HepG2 (cell line): ENCODE results near the gene IL17RA. TPM values are rescaled to one million over a fixed set of nuclear protein-coding genes. Genes with fewer than 3 reads are reported as not detected.

Experiments
- ATAC-seq: fragments of 200-7000 bp; cut with Tn5 transposase; 3 replicates; pipeline ENCODE4 v1.9.1; 2020; ENCODE audit warnings: mild to moderate bottlenecking, moderate library complexity
- BruUV-seq: library from RNA; stranded (reverse); fragments of 400-500 nt; replicated peaks from 2 replicates; lab custom pipeline; 2021; lab: Mats Ljungman, UMichigan
- CTCF ChIA-PET: fragments of 300-600 bp; formaldehyde crosslinking; extraction: SDS; loops from one replicate; lab custom pipeline; 2021; ENCODE audit warnings: low total read pairs, inconsistent platforms, low intra/inter-chr PET ratio; lab: Yijun Ruan, JAX
- POLR2A ChIA-PET: fragments of 350-600 bp; sonication (Branson Sonifier 250); formaldehyde crosslinking; loops from one replicate; lab custom pipeline; 2020; ENCODE audit warnings: antibody characterized with exemption, inconsistent platforms; lab: Yijun Ruan, JAX
- DNase-seq: peaks from one replicate; pipeline ENCODE4 v3.0.0-alpha.2; 2015; ENCODE audit warnings: low spot score
- FAIRE-seq: peaks from 3 replicates; lab custom pipeline; 2011; peaks lifted over from hg19 to GRCh38; lab: Jason Lieb, UNC
- H2AFZ ChIP-seq: one replicate; pipeline ENCODE4 v1.6.1; 2011; ENCODE audit warnings: low read length, inconsistent platforms
- H3K27ac ChIP-seq: fragments of 300-600 bp; 3 replicates; pipeline ENCODE4 v1.8.0; 2011; ENCODE audit warnings: mixed run types, mild to moderate bottlenecking, mixed read lengths, low read length, inconsistent platforms; ENCODE audit not compliant: insufficient read depth; ENCODE audit errors: extremely low read length
- H3K27me3 ChIP-seq, 2 experiments: fragments of 200-600 bp in 1 of 2; 2 replicates in 1 of 2; 3 replicates in 1 of 2; pipeline versions ENCODE4 v1.6.0 to v1.8.0; 2011; ENCODE audit warnings: low read length in 2 of 2, mild to moderate bottlenecking in 2 of 2, moderate library complexity in 2 of 2, inconsistent platforms in 1 of 2; ENCODE audit not compliant: insufficient read depth in 2 of 2, control insufficient read depth in 1 of 2
- H3K36me3 ChIP-seq, 2 experiments: fragments of 200-600 bp in 1 of 2; replicated peaks in 1 of 2; 2 replicates in 1 of 2; 3 replicates in 1 of 2; pipeline versions ENCODE4 v1.5.1 to v1.8.0; 2011; ENCODE audit warnings: low read length in 2 of 2, inconsistent platforms in 1 of 2; ENCODE audit not compliant: insufficient read depth in 2 of 2, control insufficient read depth in 1 of 2
- H3K4me1 ChIP-seq: 2 replicates; pipeline ENCODE4 v1.5.1; 2012; ENCODE audit warnings: low read length, inconsistent platforms; ENCODE audit not compliant: insufficient read depth
- H3K4me2 ChIP-seq: 2 replicates; pipeline ENCODE4 v1.6.0; 2011; ENCODE audit warnings: low read depth, low read length, inconsistent platforms
- H3K4me3 ChIP-seq, 3 experiments: fragments of 200-600 bp in 1 of 3; sonication (generic), shearing (Covaris generic) in 1 of 3; replicated peaks in 1 of 3; 2 replicates each; pipeline ENCODE4 v1.5.1; 2011 to 2016; ENCODE audit warnings: low read length in 3 of 3, inconsistent platforms in 2 of 3, low read depth in 2 of 3, mild to moderate bottlenecking in 2 of 3, control low read depth in 1 of 3, mixed read lengths in 1 of 3; ENCODE audit not compliant: insufficient read depth in 1 of 3
- H3K79me2 ChIP-seq: one replicate; pipeline ENCODE4 v1.6.1; 2011; ENCODE audit warnings: low read length, inconsistent platforms; ENCODE audit not compliant: insufficient read depth
- H3K9ac ChIP-seq: 2 replicates; pipeline ENCODE4 v1.6.0; 2011; ENCODE audit warnings: mild to moderate bottlenecking, low read depth, low read length, inconsistent platforms; ENCODE audit not compliant: insufficient read depth
- H3K9me3 ChIP-seq: 2 replicates; pipeline ENCODE4 v1.5.1; 2012; ENCODE audit warnings: mild to moderate bottlenecking, low read length
- H4K20me1 ChIP-seq: 2 replicates; pipeline ENCODE4 v1.6.0; 2011; ENCODE audit warnings: inconsistent platforms, mild to moderate bottlenecking, low read length, moderate library complexity; ENCODE audit not compliant: insufficient read depth
- ARNTL ChIP-seq: sonication (generic); formaldehyde crosslinking; IDR thresholded peaks from 2 replicates; pipeline ENCODE4 v1.4.0; 2020; ENCODE audit warnings: mild to moderate bottlenecking, missing genetic modification reagents
- RFX5 ChIP-seq: IDR thresholded peaks from 2 replicates; pipeline ENCODE4 v1.6.1; 2011; ENCODE audit warnings: low read depth, low read length, improper control_type of control experiment
- ZNF766 ChIP-seq: sonication (generic); formaldehyde crosslinking; IDR thresholded peaks from 2 replicates; pipeline ENCODE4 v1.5.0; 2020; ENCODE audit warnings: missing genetic modification reagents, borderline replicate concordance
- WGBS: methylation state at CpG from one replicate; pipeline ENCODE4 v1.1.6; 2017; ENCODE audit warnings: low lambda C conversion rate; 5-methylcytosine and 5-hydroxymethylcytosine counted together
- in situ Hi-C: cut with HindIII; loops from 2 replicates; pipeline ENCODE4 v1.10.0; 2017; ENCODE audit warnings: low pct_unique_long_range_greater_than_20kb; ENCODE audit not compliant: extremely low pct_ligation_motif_present
- intact Hi-C: fragments of 100-400 bp; cut with micrococcal nuclease; formaldehyde crosslinking; loops from one replicate; pipeline ENCODE4 v1.10.0; 2022; ENCODE audit not compliant: unreplicated experiment
- polyA plus RNA-seq, 8 experiments: library from polyadenylated mRNA; depleted of rRNA in 3 of 8; stranded (reverse) in 7 of 8; unstranded in 1 of 8; fragments of >200 nt; fragmentation: Illumina TruSeq in 4 of 8; extraction: Trizol in 4 of 8; gene quantifications; 2 replicates each; pipeline versions ENCODE4 v1.2.1 to v1.2.3, GENCODE V29; 2011 to 2016; ENCODE audit warnings: low read depth in 4 of 8, missing spikeins in 1 of 8, mixed read lengths in 1 of 8; ENCODE audit not compliant: insufficient read depth in 1 of 8
- total RNA-seq, 5 experiments: library from RNA; depleted of rRNA; stranded (reverse); fragments of >200 nt; fragmentation: Illumina TruSeq; extraction: Trizol; gene quantifications; 2 replicates each; pipeline ENCODE4 v1.2.3, GENCODE V29; 2016; ENCODE audit warnings: low read depth in 1 of 5
- TF ChIP-seq, protein P1 (sequence below): sonication (generic); formaldehyde crosslinking; conservative IDR thresholded peaks from 2 replicates; pipeline ENCODE4 v1.8.0; 2022; ENCODE audit warnings: missing genetic modification reagents
- TF ChIP-seq, protein P2 (sequence below): sonication (generic); formaldehyde crosslinking; IDR thresholded peaks from 2 replicates; pipeline ENCODE4 v1.5.0; 2020; ENCODE audit warnings: mild to moderate bottlenecking, missing genetic modification reagents, moderate library complexity

IL17RA gene
- total and polyA plus RNA-seq, 2 of the 13 experiments (the other 11 are each of a cell fraction or from before 2014, with no cell fraction given): 2.5 to 8.2 TPM

DNA sequence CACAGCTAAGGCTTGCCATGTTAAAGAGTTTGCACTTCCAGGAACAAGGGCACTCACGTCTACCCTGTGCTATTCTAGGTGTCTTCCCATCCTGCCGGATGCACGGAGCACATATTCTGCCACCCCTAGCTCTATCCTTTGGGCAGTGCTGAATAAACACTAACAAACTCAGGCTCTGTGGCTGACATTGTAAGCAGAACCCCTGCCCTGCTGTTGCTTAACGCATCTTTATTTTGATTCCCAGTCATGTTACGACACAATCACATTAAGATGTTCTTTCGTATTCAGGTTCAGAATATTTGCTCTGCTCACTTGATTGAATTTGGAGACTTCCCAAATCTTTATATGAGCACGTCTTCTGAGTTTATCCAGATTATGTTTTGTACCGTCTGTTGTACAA lies 77.9 kb downstream of the IL17RA start (continued):
- TF ChIP-seq, protein P1, sequence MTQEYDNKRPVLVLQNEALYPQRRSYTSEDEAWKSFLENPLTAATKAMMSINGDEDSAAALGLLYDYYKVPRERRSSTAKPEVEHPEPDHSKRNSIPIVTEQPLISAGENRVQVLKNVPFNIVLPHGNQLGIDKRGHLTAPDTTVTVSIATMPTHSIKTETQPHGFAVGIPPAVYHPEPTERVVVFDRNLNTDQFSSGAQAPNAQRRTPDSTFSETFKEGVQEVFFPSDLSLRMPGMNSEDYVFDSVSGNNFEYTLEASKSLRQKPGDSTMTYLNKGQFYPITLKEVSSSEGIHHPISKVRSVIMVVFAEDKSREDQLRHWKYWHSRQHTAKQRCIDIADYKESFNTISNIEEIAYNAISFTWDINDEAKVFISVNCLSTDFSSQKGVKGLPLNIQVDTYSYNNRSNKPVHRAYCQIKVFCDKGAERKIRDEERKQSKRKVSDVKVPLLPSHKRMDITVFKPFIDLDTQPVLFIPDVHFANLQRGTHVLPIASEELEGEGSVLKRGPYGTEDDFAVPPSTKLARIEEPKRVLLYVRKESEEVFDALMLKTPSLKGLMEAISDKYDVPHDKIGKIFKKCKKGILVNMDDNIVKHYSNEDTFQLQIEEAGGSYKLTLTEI (CRISPR knock-in tag): no peak
- TF ChIP-seq RFX5: no peak

DNA sequence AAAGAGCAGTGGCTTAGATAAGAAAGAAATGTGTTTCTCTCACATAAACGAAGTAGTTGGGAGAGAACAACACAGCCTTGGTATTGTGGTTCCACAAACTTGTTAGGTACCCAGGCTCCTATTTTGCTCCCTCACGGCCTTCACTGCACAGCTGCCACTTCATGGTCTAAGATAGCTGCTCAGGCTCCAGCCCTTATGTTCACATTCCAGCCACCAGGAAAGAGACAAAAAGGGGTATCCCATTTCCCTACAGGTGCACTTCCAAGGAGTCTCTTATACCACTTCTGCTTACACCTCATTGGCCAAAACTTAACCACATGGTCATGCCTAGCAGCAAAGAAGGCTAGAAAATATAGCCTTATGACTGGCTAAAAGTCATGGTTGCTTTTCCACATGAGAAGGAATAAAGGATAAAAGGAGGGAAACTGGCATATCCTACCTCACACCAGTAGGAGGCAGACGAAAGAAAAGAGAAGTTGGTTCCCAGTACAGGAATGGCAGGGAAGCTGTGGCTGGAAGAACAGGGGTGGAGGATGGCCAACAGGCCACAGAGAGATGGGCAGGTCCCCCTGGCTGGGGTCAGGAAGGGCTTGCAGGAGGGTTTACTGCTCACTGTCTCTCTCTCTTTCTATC lies 79.7 kb downstream of the IL17RA start:
- TF ChIP-seq ARNTL (CRISPR knock-in tag) (no peak), ZNF766 (CRISPR knock-in tag) (no peak)
- TF ChIP-seq, protein P2, sequence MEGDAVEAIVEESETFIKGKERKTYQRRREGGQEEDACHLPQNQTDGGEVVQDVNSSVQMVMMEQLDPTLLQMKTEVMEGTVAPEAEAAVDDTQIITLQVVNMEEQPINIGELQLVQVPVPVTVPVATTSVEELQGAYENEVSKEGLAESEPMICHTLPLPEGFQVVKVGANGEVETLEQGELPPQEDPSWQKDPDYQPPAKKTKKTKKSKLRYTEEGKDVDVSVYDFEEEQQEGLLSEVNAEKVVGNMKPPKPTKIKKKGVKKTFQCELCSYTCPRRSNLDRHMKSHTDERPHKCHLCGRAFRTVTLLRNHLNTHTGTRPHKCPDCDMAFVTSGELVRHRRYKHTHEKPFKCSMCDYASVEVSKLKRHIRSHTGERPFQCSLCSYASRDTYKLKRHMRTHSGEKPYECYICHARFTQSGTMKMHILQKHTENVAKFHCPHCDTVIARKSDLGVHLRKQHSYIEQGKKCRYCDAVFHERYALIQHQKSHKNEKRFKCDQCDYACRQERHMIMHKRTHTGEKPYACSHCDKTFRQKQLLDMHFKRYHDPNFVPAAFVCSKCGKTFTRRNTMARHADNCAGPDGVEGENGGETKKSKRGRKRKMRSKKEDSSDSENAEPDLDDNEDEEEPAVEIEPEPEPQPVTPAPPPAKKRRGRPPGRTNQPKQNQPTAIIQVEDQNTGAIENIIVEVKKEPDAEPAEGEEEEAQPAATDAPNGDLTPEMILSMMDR (CRISPR knock-in tag): 0 out of 2 replicates have a peak, but pooled peaks have one; percentile 5
- no TSS peak for BruUV-seq
- 12% methylated on average over 3 of the region's 3 CpGs for WGBS
- in situ Hi-C loops (no loop called here), intact Hi-C loops (no loop called here)
- CTCF ChIA-PET: no interaction called here
- Histone ChIP-seq H3K9ac (no peak overlapping the region), H3K4me1 (no peaks in the 10 kb centered on the region), H3K27me3 (peaks cover 0 to 2% of the 10 kb centered on the region in 2 experiments; a peak in 1 of 5 replicates), H2AFZ (no peak overlapping the region), H3K79me2 (no peaks in the 10 kb centered on the region), H3K27ac (no peak overlapping the region), H3K9me3 (no peaks in the 10 kb centered on the region), H3K4me3 (no peak overlapping the region), H3K4me2 (no peak overlapping the region), H3K36me3 (no peaks in the 10 kb centered on the region), H4K20me1 (no peaks in the 10 kb centered on the region)
- POLR2A ChIA-PET: no interaction called here
- ATAC-seq (peak; percentile 49), DNase-seq (no peak), FAIRE-seq (no peak)

Other genes with a start within 250 kb of the IL17RA start
- gene GAB4, start 76.8 kb upstream of the IL17RA start, total RNA-seq (2016; rRNA removed; fragmentation: Illumina TruSeq; extraction: Trizol): not detected in 2 replicates
- gene GAB4, start 76.8 kb upstream of the IL17RA start, polyA plus RNA-seq (2011; rRNA removed): not detected in 2 replicates
- not detected in 2 replicates for gene TMEM121B, start 36.4 kb downstream of the IL17RA start, total RNA-seq (2016; rRNA removed; fragmentation: Illumina TruSeq; extraction: Trizol)
- not detected in 2 replicates for gene TMEM121B, start 36.4 kb downstream of the IL17RA start, polyA plus RNA-seq (2011; rRNA removed)
- gene HDHD5, start 74.3 kb downstream of the IL17RA start, total RNA-seq (2016; rRNA removed; fragmentation: Illumina TruSeq; extraction: Trizol): not detected in 2 replicates
- gene HDHD5, start 74.3 kb downstream of the IL17RA start, polyA plus RNA-seq (2011; rRNA removed): not detected in 2 replicates
- gene ADA2, start 134.4 kb downstream of the IL17RA start, total RNA-seq (2016; rRNA removed; fragmentation: Illumina TruSeq; extraction: Trizol): not detected in 2 replicates
- gene ADA2, start 134.4 kb downstream of the IL17RA start, polyA plus RNA-seq (2011; rRNA removed): not detected in 2 replicates